K562 (cell line): ENCODE data around the gene UBE2Q1. TPM values are rescaled to one million over a fixed set of nuclear protein-coding genes. Genes with fewer than 3 reads are reported as not detected.

Experiments used
- EP300 ChIP-seq: IDR thresholded peaks from 2 replicates; pipeline ENCODE4 v1.6.1; 2012; ENCODE audit warnings: low read length, improper control_type of control experiment
- MTA1 ChIP-seq: fragments of 450-650 bp; IDR thresholded peaks from 2 replicates; pipeline ENCODE4 v1.6.1; 2017; ENCODE audit warnings: borderline replicate concordance
- MYC ChIP-seq, 2 experiments: fragments of 250-450 bp in 1 of 2; sonication (Bioruptor Pico) in 1 of 2; IDR thresholded peaks; 2 replicates each; pipeline versions ENCODE4 v1.5.1 to v1.6.1; 2012 to 2021; ENCODE audit warnings: low read depth in 2 of 2, borderline replicate concordance in 1 of 2, improper control_type of control experiment in 1 of 2, low read length in 1 of 2, mild to moderate bottlenecking in 1 of 2, moderate library complexity in 1 of 2
- NBN ChIP-seq: fragments of 450-650 bp; IDR thresholded peaks from 2 replicates; pipeline ENCODE4 v1.6.1; 2016; ENCODE audit warnings: low read depth, mild to moderate bottlenecking
- PTTG1 ChIP-seq: fragments of 450-650 bp; IDR thresholded peaks from 2 replicates; pipeline ENCODE4 v1.6.1; 2016; ENCODE audit warnings: low read depth, mild to moderate bottlenecking, missing genetic modification characterization, missing compliant biosample characterization
- SNIP1 ChIP-seq: fragments of 450-650 bp; IDR thresholded peaks from 2 replicates; pipeline ENCODE4 v1.7.1; 2017; ENCODE audit warnings: low read depth, mild to moderate bottlenecking
- ZC3H11A ChIP-seq: IDR thresholded peaks from 2 replicates; pipeline ENCODE4 v1.6.1; 2012; ENCODE audit warnings: low read depth, low read length, improper control_type of control experiment
- ZNF347 ChIP-seq: fragments of 450-650 bp; formaldehyde crosslinking; IDR thresholded peaks from 2 replicates; pipeline ENCODE4 v1.4.0; 2020; ENCODE audit warnings: low read depth, mild to moderate bottlenecking, moderate library complexity
- ZNF583 ChIP-seq: fragments of 250-450 bp; sonication (Bioruptor Pico); IDR thresholded peaks from 2 replicates; pipeline ENCODE4 v1.4.0; 2020
- ZNF830 ChIP-seq: fragments of 250-450 bp; sonication (Bioruptor Pico); IDR thresholded peaks from 2 replicates; pipeline ENCODE4 v1.5.0; 2021; ENCODE audit warnings: mild to moderate bottlenecking
- polyA plus RNA-seq, 8 experiments: library from polyadenylated mRNA; depleted of rRNA in 4 of 8; stranded (reverse) in 5 of 8; unstranded in 3 of 8; fragments of >200 nt; fragmentation: Nextera tagmentation in 2 of 8; fragmentation: Illumina TruSeq in 1 of 8; extraction: Ambion mirVana in 2 of 8; extraction: Trizol in 1 of 8; gene quantifications; 2 replicates each; pipeline versions ENCODE4 v1.2.1 to v1.2.3, GENCODE V29; 2011 to 2014; ENCODE audit warnings: inconsistent platforms in 1 of 8, missing spikeins in 1 of 8
- total RNA-seq, 7 experiments: library from RNA; depleted of rRNA in 6 of 7; stranded (reverse); fragments of >200 nt in 6 of 7; fragmentation: Illumina TruSeq in 2 of 7; extraction: Trizol in 2 of 7; gene quantifications; 2 replicates each; pipeline versions ENCODE4 v1.2.1 to v1.2.3, GENCODE V29; 2011 to 2021; ENCODE audit warnings: low replicate concordance in 1 of 7
- TF ChIP-seq, protein P1 (sequence below), 2 experiments: IDR thresholded peaks; 2 replicates each; pipeline ENCODE4 v1.6.1; 2012; ENCODE audit warnings: improper control_type of control experiment in 2 of 2, low read depth in 2 of 2, low read length in 2 of 2, borderline replicate concordance in 1 of 2
- TF ChIP-seq, protein P2 (sequence below): fragments of 450-650 bp; formaldehyde crosslinking; IDR thresholded peaks from 2 replicates; pipeline ENCODE4 v1.4.0; 2020; ENCODE audit warnings: mild to moderate bottlenecking, moderate library complexity
- TF ChIP-seq, protein P3 (sequence below): sonication (generic); formaldehyde crosslinking; IDR thresholded peaks from 2 replicates; pipeline ENCODE4 v1.8.1; 2023; ENCODE audit warnings: mild to moderate bottlenecking, missing genetic modification reagents
- TF ChIP-seq, protein P4 (sequence below): sonication (generic); formaldehyde crosslinking; IDR thresholded peaks from 2 replicates; pipeline ENCODE4 v1.8.0; 2022; ENCODE audit warnings: mild to moderate bottlenecking, missing genetic modification reagents
- TF ChIP-seq, protein P5 (sequence below): fragments of 200-800 bp; sonication (Bioruptor generic); IDR thresholded peaks from 2 replicates; pipeline ENCODE4 v1.6.1; 2017; ENCODE audit warnings: missing genetic modification characterization, missing compliant biosample characterization

Gene UBE2Q1
- total and polyA plus RNA-seq, 9 of the 15 experiments (the other 6 are each of a cell fraction or from before 2014, with no cell fraction given): 8.0 to 58.8 (median 27.6) TPM

DNA sequence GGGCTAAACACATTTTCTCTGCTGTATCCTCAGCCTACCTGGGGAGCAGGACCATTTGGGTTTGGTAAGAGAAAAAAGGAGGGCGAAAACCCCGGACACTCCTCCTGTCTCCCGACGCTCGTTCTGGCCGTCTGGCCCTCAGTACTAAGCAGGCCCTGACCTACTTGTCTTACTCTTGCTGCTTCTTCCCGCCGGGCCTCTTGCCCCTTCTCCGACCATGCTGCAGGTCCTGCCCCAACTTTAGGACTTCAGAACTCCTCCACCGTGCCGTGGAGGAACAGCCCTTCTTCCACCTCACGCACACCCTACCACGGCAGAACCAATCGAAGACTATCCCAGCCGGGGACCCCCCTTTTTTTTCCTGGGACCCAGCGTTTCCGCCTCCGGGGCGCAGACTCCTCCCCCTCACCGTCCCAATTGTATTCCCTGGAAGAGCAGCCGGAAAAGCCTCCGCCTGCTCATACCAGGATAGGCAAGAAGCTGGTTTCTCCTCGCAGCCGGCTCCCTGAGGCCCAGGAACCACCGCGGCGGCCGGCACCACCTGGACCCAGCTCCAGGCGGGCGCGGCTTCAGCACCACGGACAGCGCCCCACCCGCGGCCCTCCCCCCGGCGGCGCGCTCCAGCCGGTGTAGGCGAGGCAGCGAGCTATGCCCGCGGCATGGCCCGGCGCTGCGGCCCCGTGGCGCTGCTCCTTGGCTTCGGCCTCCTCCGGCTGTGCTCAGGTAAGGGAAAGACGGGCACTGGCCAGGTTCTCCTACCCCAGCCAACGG is 9.1 kb upstream of the UBE2Q1 start, which contains the start of gene CHRNB2 (continued):
- TF ChIP-seq, protein P1, sequence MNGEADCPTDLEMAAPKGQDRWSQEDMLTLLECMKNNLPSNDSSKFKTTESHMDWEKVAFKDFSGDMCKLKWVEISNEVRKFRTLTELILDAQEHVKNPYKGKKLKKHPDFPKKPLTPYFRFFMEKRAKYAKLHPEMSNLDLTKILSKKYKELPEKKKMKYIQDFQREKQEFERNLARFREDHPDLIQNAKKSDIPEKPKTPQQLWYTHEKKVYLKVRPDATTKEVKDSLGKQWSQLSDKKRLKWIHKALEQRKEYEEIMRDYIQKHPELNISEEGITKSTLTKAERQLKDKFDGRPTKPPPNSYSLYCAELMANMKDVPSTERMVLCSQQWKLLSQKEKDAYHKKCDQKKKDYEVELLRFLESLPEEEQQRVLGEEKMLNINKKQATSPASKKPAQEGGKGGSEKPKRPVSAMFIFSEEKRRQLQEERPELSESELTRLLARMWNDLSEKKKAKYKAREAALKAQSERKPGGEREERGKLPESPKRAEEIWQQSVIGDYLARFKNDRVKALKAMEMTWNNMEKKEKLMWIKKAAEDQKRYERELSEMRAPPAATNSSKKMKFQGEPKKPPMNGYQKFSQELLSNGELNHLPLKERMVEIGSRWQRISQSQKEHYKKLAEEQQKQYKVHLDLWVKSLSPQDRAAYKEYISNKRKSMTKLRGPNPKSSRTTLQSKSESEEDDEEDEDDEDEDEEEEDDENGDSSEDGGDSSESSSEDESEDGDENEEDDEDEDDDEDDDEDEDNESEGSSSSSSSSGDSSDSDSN (IDR thresholded peaks at IDR 0.05; ENCODE audit: borderline replicate concordance in 1 of 2, low read depth in 2 of 2, low read length in 2 of 2): peak in 1 of 2 experiments; percentile 48; a peak in 1 of 4 replicates
- TF ChIP-seq ZNF583 (CRISPR knock-in tag) (peak; percentile 68; the same call in 1 of the 2 replicates), ZNF830 (CRISPR knock-in tag) (no peak), MTA1 (no peak), EP300 (no peak), MYC (IDR thresholded peaks at IDR 0.05; ENCODE audit: low read depth, low read length) (0 out of 2 replicates have a peak, but pooled peaks have one; percentile 28), MYC (CRISPR knock-in tag; IDR thresholded peaks at IDR 0.05; ENCODE audit: borderline replicate concordance, low read depth) (no peak), SNIP1 (no peak), ZNF347 (no peak), PTTG1 (tag) (no peak), ZC3H11A (no peak), NBN (no peak)
- TF ChIP-seq, protein P2, sequence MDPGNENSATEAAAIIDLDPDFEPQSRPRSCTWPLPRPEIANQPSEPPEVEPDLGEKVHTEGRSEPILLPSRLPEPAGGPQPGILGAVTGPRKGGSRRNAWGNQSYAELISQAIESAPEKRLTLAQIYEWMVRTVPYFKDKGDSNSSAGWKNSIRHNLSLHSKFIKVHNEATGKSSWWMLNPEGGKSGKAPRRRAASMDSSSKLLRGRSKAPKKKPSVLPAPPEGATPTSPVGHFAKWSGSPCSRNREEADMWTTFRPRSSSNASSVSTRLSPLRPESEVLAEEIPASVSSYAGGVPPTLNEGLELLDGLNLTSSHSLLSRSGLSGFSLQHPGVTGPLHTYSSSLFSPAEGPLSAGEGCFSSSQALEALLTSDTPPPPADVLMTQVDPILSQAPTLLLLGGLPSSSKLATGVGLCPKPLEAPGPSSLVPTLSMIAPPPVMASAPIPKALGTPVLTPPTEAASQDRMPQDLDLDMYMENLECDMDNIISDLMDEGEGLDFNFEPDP (CRISPR knock-in tag): no peak
- TF ChIP-seq, protein P3, sequence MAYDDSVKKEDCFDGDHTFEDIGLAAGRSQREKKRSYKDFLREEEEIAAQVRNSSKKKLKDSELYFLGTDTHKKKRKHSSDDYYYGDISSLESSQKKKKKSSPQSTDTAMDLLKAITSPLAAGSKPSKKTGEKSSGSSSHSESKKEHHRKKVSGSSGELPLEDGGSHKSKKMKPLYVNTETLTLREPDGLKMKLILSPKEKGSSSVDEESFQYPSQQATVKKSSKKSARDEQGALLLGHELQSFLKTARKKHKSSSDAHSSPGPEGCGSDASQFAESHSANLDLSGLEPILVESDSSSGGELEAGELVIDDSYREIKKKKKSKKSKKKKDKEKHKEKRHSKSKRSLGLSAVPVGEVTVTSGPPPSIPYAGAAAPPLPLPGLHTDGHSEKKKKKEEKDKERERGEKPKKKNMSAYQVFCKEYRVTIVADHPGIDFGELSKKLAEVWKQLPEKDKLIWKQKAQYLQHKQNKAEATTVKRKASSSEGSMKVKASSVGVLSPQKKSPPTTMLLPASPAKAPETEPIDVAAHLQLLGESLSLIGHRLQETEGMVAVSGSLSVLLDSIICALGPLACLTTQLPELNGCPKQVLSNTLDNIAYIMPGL: no peak
- TF ChIP-seq, protein P4, sequence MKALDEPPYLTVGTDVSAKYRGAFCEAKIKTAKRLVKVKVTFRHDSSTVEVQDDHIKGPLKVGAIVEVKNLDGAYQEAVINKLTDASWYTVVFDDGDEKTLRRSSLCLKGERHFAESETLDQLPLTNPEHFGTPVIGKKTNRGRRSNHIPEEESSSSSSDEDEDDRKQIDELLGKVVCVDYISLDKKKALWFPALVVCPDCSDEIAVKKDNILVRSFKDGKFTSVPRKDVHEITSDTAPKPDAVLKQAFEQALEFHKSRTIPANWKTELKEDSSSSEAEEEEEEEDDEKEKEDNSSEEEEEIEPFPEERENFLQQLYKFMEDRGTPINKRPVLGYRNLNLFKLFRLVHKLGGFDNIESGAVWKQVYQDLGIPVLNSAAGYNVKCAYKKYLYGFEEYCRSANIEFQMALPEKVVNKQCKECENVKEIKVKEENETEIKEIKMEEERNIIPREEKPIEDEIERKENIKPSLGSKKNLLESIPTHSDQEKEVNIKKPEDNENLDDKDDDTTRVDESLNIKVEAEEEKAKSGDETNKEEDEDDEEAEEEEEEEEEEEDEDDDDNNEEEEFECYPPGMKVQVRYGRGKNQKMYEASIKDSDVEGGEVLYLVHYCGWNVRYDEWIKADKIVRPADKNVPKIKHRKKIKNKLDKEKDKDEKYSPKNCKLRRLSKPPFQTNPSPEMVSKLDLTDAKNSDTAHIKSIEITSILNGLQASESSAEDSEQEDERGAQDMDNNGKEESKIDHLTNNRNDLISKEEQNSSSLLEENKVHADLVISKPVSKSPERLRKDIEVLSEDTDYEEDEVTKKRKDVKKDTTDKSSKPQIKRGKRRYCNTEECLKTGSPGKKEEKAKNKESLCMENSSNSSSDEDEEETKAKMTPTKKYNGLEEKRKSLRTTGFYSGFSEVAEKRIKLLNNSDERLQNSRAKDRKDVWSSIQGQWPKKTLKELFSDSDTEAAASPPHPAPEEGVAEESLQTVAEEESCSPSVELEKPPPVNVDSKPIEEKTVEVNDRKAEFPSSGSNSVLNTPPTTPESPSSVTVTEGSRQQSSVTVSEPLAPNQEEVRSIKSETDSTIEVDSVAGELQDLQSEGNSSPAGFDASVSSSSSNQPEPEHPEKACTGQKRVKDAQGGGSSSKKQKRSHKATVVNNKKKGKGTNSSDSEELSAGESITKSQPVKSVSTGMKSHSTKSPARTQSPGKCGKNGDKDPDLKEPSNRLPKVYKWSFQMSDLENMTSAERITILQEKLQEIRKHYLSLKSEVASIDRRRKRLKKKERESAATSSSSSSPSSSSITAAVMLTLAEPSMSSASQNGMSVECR (CRISPR knock-in tag): peak; percentile 98
- TF ChIP-seq, protein P5, sequence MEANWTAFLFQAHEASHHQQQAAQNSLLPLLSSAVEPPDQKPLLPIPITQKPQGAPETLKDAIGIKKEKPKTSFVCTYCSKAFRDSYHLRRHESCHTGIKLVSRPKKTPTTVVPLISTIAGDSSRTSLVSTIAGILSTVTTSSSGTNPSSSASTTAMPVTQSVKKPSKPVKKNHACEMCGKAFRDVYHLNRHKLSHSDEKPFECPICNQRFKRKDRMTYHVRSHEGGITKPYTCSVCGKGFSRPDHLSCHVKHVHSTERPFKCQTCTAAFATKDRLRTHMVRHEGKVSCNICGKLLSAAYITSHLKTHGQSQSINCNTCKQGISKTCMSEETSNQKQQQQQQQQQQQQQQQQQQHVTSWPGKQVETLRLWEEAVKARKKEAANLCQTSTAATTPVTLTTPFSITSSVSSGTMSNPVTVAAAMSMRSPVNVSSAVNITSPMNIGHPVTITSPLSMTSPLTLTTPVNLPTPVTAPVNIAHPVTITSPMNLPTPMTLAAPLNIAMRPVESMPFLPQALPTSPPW: peak; percentile 98
